Suprapubic skin (tissue), 4 donors: ENCODE data around the gene COMMD7. TPM values are rescaled to one million over a fixed set of nuclear protein-coding genes. Genes with fewer than 3 reads are reported as not detected.

Experiments used
- DNase-seq, 2 donors: peaks; one replicate each; pipeline ENCODE4 v3.0.0-alpha.2; 2019; ENCODE audit warnings: low spot score in 2 of 2
- H3K27ac ChIP-seq: fragments of 200-600 bp; sonication (generic); one replicate; pipeline ENCODE4 v1.5.1; 2019
- H3K27me3 ChIP-seq: fragments of 200-600 bp; sonication (generic); one replicate; pipeline ENCODE4 v1.5.1; 2019
- H3K36me3 ChIP-seq: fragments of 200-600 bp; sonication (generic); one replicate; pipeline ENCODE4 v1.5.1; 2019
- H3K4me1 ChIP-seq: fragments of 200-600 bp; sonication (generic); one replicate; pipeline ENCODE4 v1.5.1; 2019
- H3K4me3 ChIP-seq: fragments of 200-600 bp; sonication (generic); one replicate; pipeline ENCODE4 v1.5.1; 2019; ENCODE audit warnings: mild to moderate bottlenecking
- H3K9me3 ChIP-seq: fragments of 200-600 bp; sonication (generic); one replicate; pipeline ENCODE4 v1.5.1; 2019
- CTCF ChIP-seq, 2 donors: fragments of 200-600 bp in 1 of 2; fragments of 450-650 bp in 1 of 2; sonication (generic) in 1 of 2; IDR thresholded peaks; one replicate each; pipeline ENCODE4 v1.5.1; 2016 to 2019; ENCODE audit warnings: antibody characterized with exemption in 2 of 2, mild to moderate bottlenecking in 1 of 2, moderate library complexity in 1 of 2
- EP300 ChIP-seq: sonication (generic); formaldehyde crosslinking; IDR thresholded peaks from one replicate; pipeline ENCODE4 v1.6.1; 2017; ENCODE audit warnings: antibody characterized with exemption
- POLR2A ChIP-seq, 2 donors: fragments of 450-650 bp; IDR thresholded peaks; one replicate each; pipeline ENCODE4 v1.6.1; 2017; ENCODE audit warnings: antibody characterized with exemption in 2 of 2, mild to moderate bottlenecking in 2 of 2, moderate library complexity in 2 of 2
- POLR2AphosphoS5 ChIP-seq, 3 donors: sonication (generic); formaldehyde crosslinking; IDR thresholded peaks; one replicate each; pipeline ENCODE4 v1.6.1; 2017; ENCODE audit warnings: antibody characterized with exemption in 3 of 3
- WGBS: methylation state at CpG from one replicate; pipeline ENCODE4 v1.1.5; 2018; 5-methylcytosine and 5-hydroxymethylcytosine counted together
- total RNA-seq, 4 donors: library from RNA; depleted of rRNA; stranded (reverse); fragments of >200 nt; gene quantifications; one replicate each; pipeline ENCODE4 v1.1.0, GENCODE V29; 2016

COMMD7 gene
- total RNA-seq, 4 donors from 2014 or later: 13.3 to 17.5 (median 15.6) TPM

- Histone ChIP-seq H3K4me3 (no peak overlapping the region), H3K27me3 (no peaks in the 10 kb centered on the region), H3K36me3 (peaks cover 9% of the 10 kb centered on the region), H3K9me3 (no peaks in the 10 kb centered on the region), H3K4me1 (peaks cover 17% of the 10 kb centered on the region), H3K27ac (no peak overlapping the region)
- DNase-seq: no peak
- WGBS: 85% methylated on average over 16 of the region's 16 CpGs
- no peak for TF ChIP-seq CTCF (IDR thresholded peaks at IDR 0.05)
These were observed 37.0 kb upstream of the COMMD7 start for GRCh38 chr20:32780278-32780677.

GRCh38 chr20:32779500-32780211 lies 36.4 kb upstream of the COMMD7 start:
- H3K27me3 ChIP-seq: no peaks in the 10 kb centered on the region
- 87% methylated on average over 10 of the region's 10 CpGs for WGBS
- peaks cover 2% of the 10 kb centered on the region for H3K36me3 ChIP-seq
- peaks cover 19% of the 10 kb centered on the region for H3K4me1 ChIP-seq
- no peak for TF ChIP-seq POLR2A (IDR thresholded peaks at IDR 0.05)
- TF ChIP-seq CTCF (IDR thresholded peaks at IDR 0.05): no peak
- no peak overlapping the region for H3K27ac ChIP-seq
- no peak for DNase-seq
- no peaks in the 10 kb centered on the region for H3K9me3 ChIP-seq
- H3K4me3 ChIP-seq: no peak overlapping the region

- Histone ChIP-seq H3K36me3 (no peaks in the 10 kb centered on the region), H3K27me3 (no peaks in the 10 kb centered on the region), H3K4me3 (no peak overlapping the region), H3K9me3 (no peaks in the 10 kb centered on the region), H3K4me1 (peaks cover 19% of the 10 kb centered on the region), H3K27ac (no peak overlapping the region)
- TF ChIP-seq EP300 (no peak), POLR2AphosphoS5 (IDR thresholded peaks at IDR 0.05) (no peak), POLR2A (IDR thresholded peaks at IDR 0.05) (no peak), CTCF (IDR thresholded peaks at IDR 0.05) (no peak)
- 80% methylated on average over 8 of the region's 8 CpGs for WGBS
- no peak for DNase-seq
These were observed 34.1 kb upstream of the COMMD7 start for GRCh38 chr20:32777177-32777956.

DNA sequence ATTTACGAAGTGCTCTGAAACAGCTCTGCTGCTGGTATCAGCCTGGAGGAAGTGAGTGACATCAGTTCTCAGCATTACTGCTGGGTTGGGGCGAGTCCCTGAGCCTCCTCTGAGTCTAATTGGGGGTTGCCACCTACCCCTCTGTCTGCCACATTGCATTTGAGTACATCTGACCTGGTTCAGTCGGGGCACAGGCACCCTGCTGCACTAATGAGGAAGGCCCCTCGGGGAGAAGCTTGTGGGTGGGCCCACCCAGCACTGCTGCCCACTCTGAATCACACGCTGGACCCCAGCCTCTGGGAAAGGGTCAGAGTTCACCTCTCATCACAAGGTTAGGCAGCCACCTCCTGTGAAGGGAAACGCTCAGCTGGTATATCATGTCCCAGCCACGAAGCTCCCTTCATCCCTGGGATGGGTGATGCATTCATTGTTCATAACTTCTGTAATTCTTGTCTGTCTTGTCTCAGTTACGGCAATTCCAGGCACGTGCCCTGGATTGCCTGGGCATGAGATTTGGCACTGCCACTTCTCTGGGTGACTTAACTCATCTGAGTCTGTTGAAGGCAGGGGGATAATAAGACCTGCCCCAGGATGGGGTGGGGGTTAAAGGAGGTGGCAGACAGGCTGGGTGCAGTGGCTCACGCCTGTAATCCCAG lies 32.2 kb upstream of the COMMD7 start:
- Histone ChIP-seq H3K9me3 (no peaks in the 10 kb centered on the region), H3K4me1 (peaks cover 19% of the 10 kb centered on the region), H3K36me3 (no peaks in the 10 kb centered on the region), H3K27ac (peak overlapping the region; percentile 26), H3K4me3 (no peak overlapping the region), H3K27me3 (no peaks in the 10 kb centered on the region)
- WGBS: 67% methylated on average over 8 of the region's 10 CpGs
- no peak for DNase-seq
- TF ChIP-seq CTCF (IDR thresholded peaks at IDR 0.05) (no peak), EP300 (no peak), POLR2AphosphoS5 (IDR thresholded peaks at IDR 0.05) (no peak), POLR2A (IDR thresholded peaks at IDR 0.05) (no peak)

DNA sequence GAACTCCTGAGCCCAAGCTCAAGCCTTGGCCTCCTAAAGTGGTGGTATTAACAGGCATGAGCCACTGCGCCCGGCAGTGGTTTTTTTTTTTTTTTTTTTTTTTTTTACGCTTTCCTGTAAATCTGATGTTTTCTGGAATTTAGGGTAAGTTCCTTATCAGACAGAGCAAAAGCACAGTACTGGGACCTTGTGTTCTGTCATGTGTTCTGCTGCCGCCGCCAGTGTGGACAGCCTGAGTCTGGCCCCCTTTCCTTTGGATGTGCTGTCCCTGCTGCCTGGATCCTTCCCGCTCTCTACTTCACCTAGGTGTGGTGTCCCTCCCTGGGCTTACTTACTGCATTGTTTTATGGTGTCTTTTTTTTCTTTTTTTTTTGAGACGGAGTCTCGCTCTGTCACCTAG lies 30.6 kb upstream of the COMMD7 start:
- WGBS: 90% methylated on average over 8 of the region's 8 CpGs
- no peak for TF ChIP-seq EP300
- no peak for TF ChIP-seq POLR2AphosphoS5 (IDR thresholded peaks at IDR 0.05)
- no peak for TF ChIP-seq POLR2A (IDR thresholded peaks at IDR 0.05)
- no peak for TF ChIP-seq CTCF (IDR thresholded peaks at IDR 0.05)
- no peaks in the 10 kb centered on the region for H3K36me3 ChIP-seq
- peaks cover 19% of the 10 kb centered on the region for H3K4me1 ChIP-seq
- no peak for DNase-seq
- no peak overlapping the region for H3K27ac ChIP-seq
- H3K27me3 ChIP-seq: no peaks in the 10 kb centered on the region
- no peak overlapping the region for H3K4me3 ChIP-seq
- no peaks in the 10 kb centered on the region for H3K9me3 ChIP-seq
